HG03457 (cell line): ENCODE measurements around the gene CALHM3.

Experiments used
- ATAC-seq: cut with Tn5 transposase; IDR thresholded peaks from one replicate; pipeline ENCODE4 v1.9.1; 2021; ENCODE audit warnings: moderate number of reproducible peaks; ENCODE audit not compliant: unreplicated experiment

Gene CALHM3

DNA sequence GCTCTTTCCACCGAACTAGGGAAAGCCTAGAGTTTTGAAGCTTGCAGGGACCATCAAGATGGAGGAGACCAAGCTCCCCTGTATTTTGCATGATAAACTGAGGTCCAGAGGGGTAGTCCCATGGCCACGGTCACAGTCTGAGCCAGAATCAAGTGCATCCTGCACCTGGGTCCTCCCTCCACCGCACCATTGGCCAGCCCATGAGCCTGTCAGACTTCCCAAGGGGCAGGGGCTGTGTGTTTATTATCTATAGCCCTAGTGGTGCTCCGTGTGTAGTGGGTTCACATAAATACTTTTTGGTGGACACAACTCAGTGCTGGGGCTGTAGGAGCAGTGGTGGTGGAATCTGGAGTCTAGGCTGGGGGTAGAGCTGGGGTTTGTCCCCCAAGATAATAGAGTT, 3.6 kb downstream of the CALHM3 start:
- ATAC-seq, result no peak

- ATAC-seq, result no peak
Observed at GRCh38 chr10:103474077-103474476, 5.0 kb downstream of the CALHM3 start.

DNA sequence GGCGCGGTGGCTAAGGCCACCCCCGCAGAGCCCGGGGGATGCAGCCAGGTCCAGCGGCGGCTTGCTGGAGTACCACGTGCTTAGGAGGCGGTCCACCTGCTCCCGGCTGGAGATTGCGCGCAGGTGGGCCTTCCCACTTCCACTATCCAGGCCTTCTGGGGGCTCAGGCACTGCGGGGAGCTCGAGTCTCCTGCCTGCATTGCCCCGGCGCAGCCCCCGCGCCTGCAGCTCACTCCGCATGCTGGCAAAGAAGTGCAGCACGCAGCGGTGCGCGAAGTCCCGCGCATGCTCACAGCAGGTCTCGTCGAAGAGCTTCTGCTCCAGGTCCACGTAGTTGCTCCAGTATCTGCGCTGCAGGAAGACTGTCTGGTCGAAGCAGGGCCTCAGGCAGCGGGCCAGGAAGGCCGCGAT, 5.8 kb downstream of the CALHM3 start:
- no peak for ATAC-seq

DNA sequence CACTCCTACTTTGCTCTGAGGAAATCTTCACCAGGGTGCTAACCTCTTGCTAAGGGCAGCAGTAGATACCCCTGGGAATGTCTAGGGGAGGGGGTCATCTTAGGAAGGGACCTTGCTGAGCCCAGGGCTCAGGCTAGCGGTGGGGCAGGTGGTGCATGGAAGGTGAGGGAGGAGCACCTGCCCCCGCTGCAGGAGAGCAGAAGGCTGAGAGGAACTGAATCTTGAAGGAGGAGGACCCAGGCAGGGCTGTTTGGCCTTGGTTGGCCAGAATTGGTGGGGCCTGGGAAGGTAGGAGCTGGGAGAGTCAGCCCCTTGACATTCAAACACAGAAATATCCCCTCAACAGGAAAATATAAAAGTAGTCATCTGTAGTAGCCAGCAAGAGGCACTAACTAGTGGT, 7.0 kb downstream of the CALHM3 start:
- no peak for ATAC-seq

GRCh38 chr10:103470761-103471653, 8.0 kb downstream of the CALHM3 start:
- ATAC-seq, result peak; percentile 56

GRCh38 chr10:103469201-103469600, 9.8 kb downstream of the CALHM3 start:
- no peak for ATAC-seq

GRCh38 chr10:103467406-103467805, 11.6 kb downstream of the CALHM3 start:
- peak; percentile 28 for ATAC-seq

GRCh38 chr10:103466734-103467133, 12.3 kb downstream of the CALHM3 start:
- ATAC-seq, result no peak

- ATAC-seq, result no peak
Observed at GRCh38 chr10:103465411-103466179, 13.4 kb downstream of the CALHM3 start.

DNA sequence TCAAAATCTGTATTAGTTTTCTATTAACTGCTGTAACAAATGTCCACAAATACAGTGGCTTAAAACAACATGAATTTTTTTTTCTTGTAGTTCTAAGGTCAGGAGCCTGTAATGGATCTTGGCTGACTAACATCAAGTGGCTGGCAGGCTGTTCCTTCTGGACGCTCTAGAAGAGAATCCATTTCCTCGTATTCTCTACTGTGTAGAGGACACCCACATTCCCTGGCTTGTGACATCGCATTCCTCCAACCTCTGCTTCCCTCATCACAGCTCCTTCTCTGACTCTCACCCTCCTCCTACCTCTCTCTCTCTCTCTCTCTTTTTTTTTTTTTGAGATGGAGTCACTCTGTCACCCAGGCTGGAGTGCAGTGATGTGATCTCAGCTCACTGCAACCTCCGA, 15.5 kb downstream of the CALHM3 start:
- ATAC-seq, result no peak

GRCh38 chr10:103459615-103460014, 19.4 kb downstream of the CALHM3 start:
- no peak for ATAC-seq

- ATAC-seq, result no peak
Observed at GRCh38 chr10:103458720-103459119, 20.3 kb downstream of the CALHM3 start, which contains the start of gene CALHM1. Gene CALHM1, minus strand, starts transcription at chr10:103458900. Its CDS starts 149 bp downstream, at chr10:103458751.

DNA sequence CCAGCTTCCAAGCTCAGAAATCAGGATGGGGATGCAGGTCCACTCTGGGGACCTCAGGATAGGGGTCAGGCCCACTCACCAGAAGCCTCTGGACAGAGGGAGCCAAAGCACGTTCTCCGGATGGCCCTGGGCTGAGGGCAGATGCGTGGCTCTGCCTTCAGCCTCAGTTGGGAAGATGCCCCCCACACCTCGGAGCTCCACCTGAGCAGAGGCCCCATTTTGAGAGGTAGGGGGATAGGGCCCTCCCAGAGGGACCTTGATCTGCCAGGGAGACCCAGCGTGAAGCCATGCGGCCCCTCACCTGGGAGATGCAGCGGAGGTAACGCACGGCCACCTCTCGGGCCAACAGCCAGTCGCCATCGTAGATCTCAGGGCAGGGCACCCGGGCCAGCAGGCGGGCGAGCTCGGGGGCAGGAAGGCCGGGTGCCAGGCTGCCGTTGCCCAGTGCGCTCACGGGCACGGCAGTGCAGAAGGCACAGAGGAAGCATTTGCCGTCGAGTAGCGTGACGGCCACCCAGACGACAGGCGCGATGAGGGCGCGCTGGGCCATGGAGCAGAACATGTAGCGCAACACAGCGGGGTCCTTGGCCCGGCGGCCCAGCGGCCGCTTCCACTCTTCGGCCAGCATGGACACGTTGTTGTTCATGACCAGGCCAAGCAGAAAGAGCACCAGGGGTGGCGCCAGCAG, 21.0 kb downstream of the CALHM3 start:
- ATAC-seq, result no peak

DNA sequence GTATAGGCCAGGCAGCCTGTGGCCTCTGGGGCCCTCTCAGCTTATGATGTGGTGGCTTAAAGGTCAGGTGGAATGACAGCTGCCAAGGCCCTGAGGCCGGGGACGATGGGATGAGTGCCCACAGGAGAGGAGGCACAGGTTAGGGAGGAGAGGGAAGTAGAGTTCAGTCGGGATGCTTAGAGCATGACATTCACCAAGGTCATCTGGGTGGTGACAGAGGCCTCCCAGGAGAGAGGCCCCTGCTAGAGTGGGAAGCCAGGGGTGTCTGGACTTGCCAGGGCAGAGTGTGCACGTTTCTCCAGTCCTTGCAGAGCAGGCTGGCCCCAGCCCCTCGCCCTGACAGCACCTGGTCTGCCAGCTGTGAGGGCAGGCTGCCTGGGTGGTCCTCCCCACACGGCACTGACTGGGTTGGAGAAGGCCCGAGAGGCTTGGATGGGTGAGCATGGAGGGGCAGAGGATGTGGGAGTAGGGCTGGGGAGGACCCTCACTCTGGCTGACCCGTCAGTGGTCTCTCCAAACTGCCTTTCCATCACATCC, 21.8 kb downstream of the CALHM3 start:
- ATAC-seq, result no peak

DNA sequence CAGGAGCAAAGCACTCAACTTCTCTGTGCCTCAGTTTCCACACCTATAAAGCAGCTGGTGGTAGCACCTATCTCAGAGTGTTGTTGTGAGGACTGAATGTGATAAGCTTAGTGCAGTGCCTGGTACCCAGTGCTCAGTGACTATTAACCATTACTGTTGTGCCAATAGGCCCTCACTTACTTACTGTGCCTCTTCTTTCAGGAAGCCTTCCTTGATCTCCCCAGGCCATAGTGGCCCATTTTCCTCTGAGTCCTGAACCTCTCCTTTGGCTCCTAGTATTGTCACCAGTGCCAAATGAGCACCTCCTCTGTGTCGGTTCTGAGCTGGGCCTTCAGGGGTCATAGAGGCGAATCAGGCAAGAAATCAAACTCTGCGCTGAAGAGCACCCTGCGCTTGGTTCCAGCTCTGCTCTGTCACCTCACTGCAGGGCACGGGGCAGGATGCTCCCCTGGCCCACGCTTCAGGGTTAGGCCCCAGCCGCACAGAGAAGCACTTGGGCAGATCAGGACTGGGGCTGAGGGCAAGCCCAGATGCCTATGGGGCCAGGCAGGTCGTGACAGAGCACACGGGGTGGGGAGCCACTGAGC, 22.9 kb downstream of the CALHM3 start:
- no peak for ATAC-seq

- ATAC-seq, result no peak
Observed at GRCh38 chr10:103455235-103455634, 23.8 kb downstream of the CALHM3 start.

DNA sequence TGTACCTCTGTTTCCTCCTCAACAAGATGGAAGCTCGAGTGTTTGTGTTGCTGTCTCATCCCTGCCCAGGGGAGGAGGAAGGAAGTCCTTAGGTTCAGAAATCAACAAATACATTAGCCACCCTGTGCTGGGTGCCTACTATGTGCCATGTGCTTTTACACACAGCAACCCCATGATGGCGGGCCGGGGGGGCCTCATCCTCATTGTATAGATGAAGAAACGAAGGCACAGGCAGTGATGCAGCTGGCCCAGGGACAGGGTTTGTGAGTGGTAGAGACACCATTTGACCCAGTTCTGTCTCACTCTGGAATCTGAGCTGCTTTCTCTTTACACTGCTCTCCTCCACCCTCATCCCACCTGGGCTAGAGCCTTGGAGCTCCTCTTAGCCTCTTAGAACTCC, 25.0 kb downstream of the CALHM3 start:
- ATAC-seq, result no peak

GRCh38 chr10:103452506-103453230, 26.4 kb downstream of the CALHM3 start:
- no peak for ATAC-seq

DNA sequence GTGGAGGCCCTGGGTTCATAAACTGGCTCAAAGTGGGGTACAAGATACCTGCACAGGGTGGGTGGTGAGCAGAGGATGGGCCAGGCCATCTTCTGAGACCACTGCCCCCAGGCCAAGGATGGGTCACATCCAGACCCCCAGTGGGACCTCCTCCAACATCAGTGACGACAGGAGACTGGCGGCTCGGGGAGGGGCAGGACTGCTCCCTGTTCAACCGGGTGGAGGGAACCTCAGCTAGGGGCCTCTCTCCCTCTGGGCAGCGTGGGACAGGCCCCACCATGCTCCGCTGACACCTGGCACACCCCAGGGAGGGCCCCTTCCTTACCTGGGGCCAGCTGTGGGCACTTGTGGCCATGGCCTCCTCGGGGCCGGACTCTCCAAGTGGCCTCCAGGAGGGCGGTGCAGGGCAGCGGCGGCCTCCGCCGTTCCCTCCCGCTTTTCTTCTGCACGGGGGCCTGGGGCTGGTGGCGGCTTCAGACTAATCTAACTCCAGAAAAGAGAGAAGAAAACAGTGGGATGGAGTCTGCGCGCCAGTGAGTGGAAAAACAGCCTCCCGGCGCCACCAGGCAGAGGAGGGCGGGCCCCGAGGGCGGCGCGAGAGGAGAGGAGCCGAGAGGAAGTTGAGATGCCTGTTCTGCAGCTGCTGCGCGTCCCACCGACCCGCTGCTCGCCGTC, 27.1 kb downstream of the CALHM3 start, which contains the start of gene CALHM2:
TSS of gene CALHM2 (minus strand) at position 540 of the 675 bp plus-strand sequence. CDS start 2,429 bp downstream, outside the sequence.
- ATAC-seq, result no peak
